NAMALWA (cell line): Measurements from ENCODE around the gene FBXW7.
A peak's percentile ranks its signal among the peaks of the same experiment; 100 is the strongest.

Source experiments
- DNase-seq: peaks from one replicate; pipeline ENCODE4 v3.0.0-alpha.2; 2015; ENCODE audit warnings: low spot score

FBXW7 gene

GRCh38 chr4:152369902-152370295, 166.0 kb downstream of the FBXW7 start:
- DNase-seq = peak; percentile 11

GRCh38 chr4:152369203-152369901, 166.5 kb downstream of the FBXW7 start:
- DNase-seq = no peak

GRCh38 chr4:152368001-152368400, 167.9 kb downstream of the FBXW7 start:
- DNase-seq = no peak

GRCh38 chr4:152364883-152365282, 171.0 kb downstream of the FBXW7 start:
- no peak for DNase-seq

GRCh38 chr4:152364383-152364782, 171.5 kb downstream of the FBXW7 start:
- DNase-seq = no peak

- no peak for DNase-seq
These were observed 172.0 kb downstream of the FBXW7 start for GRCh38 chr4:152363904-152364303.

GRCh38 chr4:152363086-152363485, 172.8 kb downstream of the FBXW7 start:
- DNase-seq = no peak

- no peak for DNase-seq
These were observed 175.9 kb downstream of the FBXW7 start for GRCh38 chr4:152360045-152360410.

- no peak for DNase-seq
These were observed 176.5 kb downstream of the FBXW7 start for GRCh38 chr4:152359208-152360044.

- no peak for DNase-seq
These were observed 178.7 kb downstream of the FBXW7 start for GRCh38 chr4:152357206-152357605.

GRCh38 chr4:152356428-152357034, 179.4 kb downstream of the FBXW7 start:
- peak; percentile 13 for DNase-seq

GRCh38 chr4:152352622-152353116, 183.2 kb downstream of the FBXW7 start:
- DNase-seq = peak; percentile 42

- DNase-seq = no peak
These were observed 183.7 kb downstream of the FBXW7 start for GRCh38 chr4:152352215-152352614.

- DNase-seq = no peak
These were observed 184.8 kb downstream of the FBXW7 start for GRCh38 chr4:152351080-152351479.

GRCh38 chr4:152348670-152349069, 187.2 kb downstream of the FBXW7 start:
- DNase-seq = peak; percentile 20

GRCh38 chr4:152346979-152347378, 188.9 kb downstream of the FBXW7 start:
- no peak for DNase-seq

GRCh38 chr4:152346526-152346925, 189.4 kb downstream of the FBXW7 start:
- DNase-seq = no peak

GRCh38 chr4:152344001-152344400, 191.9 kb downstream of the FBXW7 start:
- no peak for DNase-seq

GRCh38 chr4:152342293-152342692, 193.6 kb downstream of the FBXW7 start:
- DNase-seq = no peak

- no peak for DNase-seq
These were observed 195.1 kb downstream of the FBXW7 start for GRCh38 chr4:152340818-152341217.

- no peak for DNase-seq
These were observed 196.3 kb downstream of the FBXW7 start for GRCh38 chr4:152339576-152339975.

- DNase-seq = no peak
These were observed 201.0 kb downstream of the FBXW7 start for GRCh38 chr4:152334931-152335330.

- DNase-seq = no peak
These were observed 204.8 kb downstream of the FBXW7 start for GRCh38 chr4:152331042-152331441.
